H1 (cell line): ENCODE results near the gene RBMX. TPM values are rescaled to one million over a fixed set of nuclear protein-coding genes. Genes with fewer than 3 reads are reported as not detected.

Experiments used
- CTCF ChIA-PET: fragments of 300-600 bp; sonication (Branson Sonifier 250); formaldehyde crosslinking; loops from one replicate; lab custom pipeline; 2021; ENCODE audit not compliant: partially characterized antibody; lab: Charles Lee
- POLR2A ChIA-PET: fragments of 300-600 bp; sonication (Branson Sonifier 250); formaldehyde crosslinking; loops from one replicate; lab custom pipeline; 2021; ENCODE audit warnings: inconsistent platforms; ENCODE audit not compliant: partially characterized antibody; lab: Charles Lee
- DNase-seq, 2 experiments: peaks; one replicate each; pipeline versions ENCODE4 v3.0.0 to v3.0.0-alpha.2; 2010 to 2022; ENCODE audit warnings: low spot score in 2 of 2, low read depth in 1 of 2, mixed read lengths in 1 of 2
- FAIRE-seq: peaks from 2 replicates; lab custom pipeline; 2011; peaks lifted over from hg19 to GRCh38; lab: Jason Lieb, UNC
- H2AFZ ChIP-seq: 2 replicates; pipeline ENCODE4 v1.8.1; 2012; ENCODE audit warnings: low read length, inconsistent platforms
- H2AK5ac ChIP-seq: 2 replicates; pipeline ENCODE4 v1.6.1; 2013; ENCODE audit warnings: low read depth, low read length
- H2BK120ac ChIP-seq: replicated peaks from 2 replicates; pipeline ENCODE3; 2013; ENCODE audit warnings: low read depth, low read length, inconsistent platforms
- H2BK12ac ChIP-seq: 2 replicates; pipeline ENCODE4 v1.6.1; 2013; ENCODE audit warnings: low read depth, low read length
- H2BK15ac ChIP-seq: 2 replicates; pipeline ENCODE4 v1.6.1; 2013; ENCODE audit warnings: low read length
- H2BK20ac ChIP-seq: 2 replicates; pipeline ENCODE4 v1.6.1; 2013; ENCODE audit warnings: low read length
- H2BK5ac ChIP-seq: 2 replicates; pipeline ENCODE4 v1.6.1; 2013; ENCODE audit warnings: low read depth, low read length
- H3K14ac ChIP-seq: 2 replicates; pipeline ENCODE4 v1.6.1; 2013; ENCODE audit warnings: inconsistent platforms; ENCODE audit not compliant: insufficient read length
- H3K18ac ChIP-seq: 2 replicates; pipeline ENCODE4 v1.6.1; 2013; ENCODE audit warnings: low read length; ENCODE audit errors: extremely low read depth
- H3K23ac ChIP-seq: 2 replicates; pipeline ENCODE4 v1.6.1; 2013; ENCODE audit warnings: inconsistent platforms; ENCODE audit not compliant: insufficient read length
- H3K23me2 ChIP-seq: 2 replicates; pipeline ENCODE4 v1.6.1; 2013; ENCODE audit warnings: low read depth, low read length
- H3K27ac ChIP-seq: 2 replicates; pipeline ENCODE4 v1.6.1; 2011; ENCODE audit warnings: low read depth, low read length, inconsistent platforms
- H3K27me3 ChIP-seq, 4 experiments: replicated peaks in 1 of 4; 1 replicate in 1 of 4; 2 replicates in 3 of 4; pipeline versions ENCODE4 v1.6.1 to v1.8.1; 2011 to 2013; ENCODE audit warnings: low read length in 3 of 4, mild to moderate bottlenecking in 3 of 4, inconsistent platforms in 2 of 4, mixed read lengths in 2 of 4, moderate library complexity in 1 of 4; ENCODE audit not compliant: control insufficient read depth in 3 of 4, insufficient read depth in 3 of 4; ENCODE audit errors: extremely low read depth in 1 of 4
- H3K36me3 ChIP-seq, 4 experiments: 2 replicates each; pipeline versions ENCODE4 v1.6.1 to v1.8.1; 2011 to 2013; ENCODE audit warnings: mild to moderate bottlenecking in 4 of 4, low read length in 3 of 4, moderate library complexity in 2 of 4, control low read depth in 1 of 4, inconsistent platforms in 1 of 4; ENCODE audit not compliant: insufficient read depth in 4 of 4, control insufficient read depth in 2 of 4
- H3K4ac ChIP-seq: replicated peaks from 2 replicates; pipeline ENCODE3; 2013; ENCODE audit warnings: low read length, low read depth, mixed read lengths, inconsistent platforms; ENCODE audit not compliant: insufficient read length
- H3K4me1 ChIP-seq, 4 experiments: replicated peaks in 1 of 4; 1 replicate in 1 of 4; 2 replicates in 3 of 4; pipeline versions ENCODE4 v1.6.1 to v1.8.1; 2011 to 2013; ENCODE audit warnings: low read length in 3 of 4, inconsistent platforms in 2 of 4, mixed read lengths in 1 of 4; ENCODE audit not compliant: insufficient read depth in 4 of 4, control insufficient read depth in 3 of 4
- H3K4me2 ChIP-seq, 2 experiments: 2 replicates each; pipeline versions ENCODE4 v1.6.1 to v1.8.1; 2011 to 2013; ENCODE audit warnings: low read depth in 2 of 2, low read length in 2 of 2, control low read depth in 1 of 2, inconsistent platforms in 1 of 2, mild to moderate bottlenecking in 1 of 2; ENCODE audit not compliant: insufficient read depth in 1 of 2
- H3K4me3 ChIP-seq, 4 experiments: fragments of 200-600, 300-600 bp in 1 of 4; sonication (generic), shearing (Covaris generic), sonication (Bioruptor Twin) in 1 of 4; 2 replicates each; pipeline versions ENCODE4 v1.5.1 to v1.8.1; 2011 to 2016; ENCODE audit warnings: low read length in 4 of 4, low read depth in 3 of 4, control low read depth in 2 of 4, inconsistent platforms in 2 of 4, mild to moderate bottlenecking in 2 of 4, mixed read lengths in 1 of 4, moderate library complexity in 1 of 4; ENCODE audit not compliant: insufficient read depth in 2 of 4; ENCODE audit errors: extremely low read depth in 1 of 4
- H3K56ac ChIP-seq: replicated peaks from 2 replicates; pipeline ENCODE3; 2013; ENCODE audit warnings: low read depth, mild to moderate bottlenecking, mixed read lengths, low read length, inconsistent platforms; ENCODE audit not compliant: insufficient read length
- H3K79me1 ChIP-seq: 2 replicates; pipeline ENCODE4 v1.6.1; 2013; ENCODE audit warnings: low read depth, low read length, control low read depth
- H3K79me2 ChIP-seq, 2 experiments: 2 replicates each; pipeline versions ENCODE4 v1.6.1 to v1.8.1; 2012 to 2013; ENCODE audit warnings: low read length in 2 of 2, mild to moderate bottlenecking in 2 of 2, inconsistent platforms in 1 of 2; ENCODE audit not compliant: insufficient read depth in 2 of 2, control insufficient read depth in 1 of 2
- H3K9ac ChIP-seq, 4 experiments: replicated peaks in 1 of 4; 1 replicate in 1 of 4; 2 replicates in 3 of 4; pipeline versions ENCODE4 v1.6.1 to v1.8.1; 2011 to 2013; ENCODE audit warnings: low read depth in 3 of 4, low read length in 3 of 4, control low read depth in 2 of 4, mild to moderate bottlenecking in 2 of 4, moderate library complexity in 2 of 4, inconsistent platforms in 1 of 4; ENCODE audit errors: extremely low read depth in 1 of 4
- H3K9me3 ChIP-seq, 2 experiments: 2 replicates each; pipeline versions ENCODE4 v1.6.1 to v1.8.1; 2012 to 2013; ENCODE audit warnings: mild to moderate bottlenecking in 2 of 2, moderate library complexity in 2 of 2, control low read depth in 1 of 2, inconsistent platforms in 1 of 2, low read depth in 1 of 2, low read length in 1 of 2, mixed read lengths in 1 of 2; ENCODE audit not compliant: insufficient read depth in 2 of 2
- H4K20me1 ChIP-seq, 2 experiments: replicated peaks in 1 of 2; 2 replicates each; pipeline versions ENCODE3 to v1.8.1; 2011 to 2013; ENCODE audit warnings: inconsistent platforms in 2 of 2, low read length in 2 of 2, mild to moderate bottlenecking in 1 of 2; ENCODE audit not compliant: insufficient read depth in 2 of 2, control insufficient read depth in 1 of 2
- H4K5ac ChIP-seq: 2 replicates; pipeline ENCODE4 v1.6.1; 2013; ENCODE audit warnings: low read length, low read depth, mixed read lengths, inconsistent platforms; ENCODE audit not compliant: insufficient read length
- H4K8ac ChIP-seq: 2 replicates; pipeline ENCODE4 v1.8.0; 2013; ENCODE audit warnings: mild to moderate bottlenecking, moderate library complexity, low read length, inconsistent platforms; ENCODE audit not compliant: insufficient read depth; ENCODE audit errors: extremely low read depth
- H4K91ac ChIP-seq: replicated peaks from 2 replicates; pipeline ENCODE3; 2013; ENCODE audit warnings: low read length, mixed read lengths, inconsistent platforms; ENCODE audit not compliant: insufficient read length
- ATF2 ChIP-seq: IDR thresholded peaks from 2 replicates; pipeline ENCODE4 v1.6.1; 2012; ENCODE audit warnings: low read length, inconsistent platforms
- ATF3 ChIP-seq: IDR thresholded peaks from 2 replicates; pipeline ENCODE4 v1.6.1; 2011; ENCODE audit warnings: low read depth, mild to moderate bottlenecking, low read length; ENCODE audit not compliant: insufficient read depth
- BACH1 ChIP-seq: IDR thresholded peaks from 2 replicates; pipeline ENCODE4 v1.6.1; 2012; ENCODE audit warnings: low read length, improper control_type of control experiment
- EGR1 ChIP-seq: IDR thresholded peaks from 2 replicates; pipeline ENCODE4 v1.6.1; 2011; ENCODE audit warnings: low read depth, low read length, borderline replicate concordance
- HDAC6 ChIP-seq: IDR thresholded peaks from one replicate; pipeline ENCODE4 v1.7.1; 2012; ENCODE audit warnings: low read depth, mild to moderate bottlenecking, inconsistent platforms, low read length, moderate library complexity
- MAX ChIP-seq: IDR thresholded peaks from 2 replicates; pipeline ENCODE4 v1.6.1; 2012; ENCODE audit warnings: inconsistent platforms
- NRF1 ChIP-seq: IDR thresholded peaks from 2 replicates; pipeline ENCODE4 v1.6.1; 2011; ENCODE audit warnings: mild to moderate bottlenecking, low read depth, low read length, improper control_type of control experiment
- RFX5 ChIP-seq: IDR thresholded peaks from 2 replicates; pipeline ENCODE4 v1.6.1; 2011; ENCODE audit warnings: low read depth, low read length, improper control_type of control experiment, borderline replicate concordance
- SIN3A ChIP-seq, 2 experiments: IDR thresholded peaks in 1 of 2; conservative IDR thresholded peaks in 1 of 2; 2 replicates each; pipeline ENCODE4 v1.6.1; 2011 to 2012; ENCODE audit warnings: low read length in 2 of 2, improper control_type of control experiment in 1 of 2, low read depth in 1 of 2, mild to moderate bottlenecking in 1 of 2
- TAF7 ChIP-seq: optimal IDR thresholded peaks from 2 replicates; pipeline ENCODE3; 2011; ENCODE audit warnings: low read depth, mild to moderate bottlenecking, inconsistent platforms, low read length, moderate library complexity, borderline replicate concordance
- TBP ChIP-seq: IDR thresholded peaks from 2 replicates; pipeline ENCODE4 v1.6.1; 2011; ENCODE audit warnings: low read depth, low read length, improper control_type of control experiment
- YY1 ChIP-seq: IDR thresholded peaks from 2 replicates; pipeline ENCODE4 v1.6.1; 2011; ENCODE audit warnings: low read depth, mild to moderate bottlenecking, low read length
- whole genome bisulfite sequencing, 2 experiments: shearing (Covaris generic) in 1 of 2; methylation state at CpG; one replicate each; pipeline versions ENCODE4 v1.1.6 to v1.1.7; 2013 to 2015; ENCODE audit warnings: low lambda C conversion rate in 2 of 2, mixed read lengths in 2 of 2, inconsistent platforms in 1 of 2, low coverage in 1 of 2, missing lambda C conversion rate in 1 of 2; ENCODE audit not compliant: insufficient replicate concordance in 2 of 2, insufficient coverage in 1 of 2, insufficient read length in 1 of 2; ENCODE audit errors: extremely low coverage in 1 of 2, missing lambda C conversion rate in 1 of 2; 5-methylcytosine and 5-hydroxymethylcytosine counted together
- polyA plus RNA-seq, 7 experiments: library from polyadenylated mRNA; depleted of rRNA in 3 of 7; stranded (reverse) in 5 of 7; unstranded in 2 of 7; fragments of >200 nt in 5 of 7; fragments of 200-250 nt in 2 of 7; gene quantifications; 1 replicate in 5 of 7; 2 replicates in 1 of 7; 4 replicates in 1 of 7; pipeline versions ENCODE4 v1.2.1 to v1.2.3, GENCODE V29; 2011 to 2013; ENCODE audit warnings: missing spikeins in 2 of 7, mixed read lengths in 2 of 7
- total RNA-seq: library from RNA; stranded (reverse); fragmentation: NEBNext Ultra II Directional; extraction: Animal tissue kit (Norgen Biotek cat#: 25700); gene quantifications from 2 replicates; pipeline ENCODE4 v1.2.1, GENCODE V29; 2021

Gene RBMX
- total and polyA plus RNA-seq, 2 of the 8 experiments (the other 6 are each of a cell fraction or from before 2014, with no cell fraction given): 213 to 476 TPM

GRCh38 chrX:136827026-136827425, 53.5 kb downstream of the RBMX start:
- no peaks in the 10 kb centered on the region for H3K23me2 ChIP-seq
- no peak for DNase-seq
- H3K18ac ChIP-seq: no peak overlapping the region
- ChIA-PET CTCF (interaction anchor here (0.6 kb wide), 1 partner anchor 340 kb away, joined by 3 read pairs; no protein-coding TSS in a partner anchor), POLR2A (no interaction called here)
- H3K9me3 ChIP-seq: no peaks in the 10 kb centered on the region
- H3K36me3 ChIP-seq: no peaks in the 10 kb centered on the region
- H4K5ac ChIP-seq: no peak overlapping the region
- H3K4me2 ChIP-seq: no peak overlapping the region
- H2AFZ ChIP-seq: no peak overlapping the region
- H3K14ac ChIP-seq: no peak overlapping the region
- H2BK5ac ChIP-seq: no peak overlapping the region
- WGBS, 2 experiments: 94% methylated on average over 3 of the region's 3 CpGs; no CpG with 5 or more reads in 1 of the 2 experiments
- TF ChIP-seq TAF7 (no peak), ATF3 (no peak), EGR1 (no peak), RFX5 (no peak), ATF2 (no peak), BACH1 (no peak), NRF1 (no peak), TBP (no peak), YY1 (no peak), MAX (no peak), HDAC6 (no peak), SIN3A (conservative IDR thresholded peaks at IDR 0.05 in 1 of 2, IDR thresholded peaks at IDR 0.05 in 1 of 2; ENCODE audit: low read depth in 1 of 2, low read length in 2 of 2) (no peak)
- no peak overlapping the region for H3K4ac ChIP-seq
- H3K9ac ChIP-seq: no peak overlapping the region
- H3K27ac ChIP-seq: no peak overlapping the region
- no peak overlapping the region for H3K23ac ChIP-seq
- H3K56ac ChIP-seq: no peak overlapping the region
- H3K79me2 ChIP-seq: no peaks in the 10 kb centered on the region
- no peaks in the 10 kb centered on the region for H3K27me3 ChIP-seq
- H2AK5ac ChIP-seq: no peak overlapping the region
- H3K4me3 ChIP-seq: no peak overlapping the region
- H4K20me1 ChIP-seq: no peaks in the 10 kb centered on the region
- no peak overlapping the region for H2BK120ac ChIP-seq
- H2BK15ac ChIP-seq: no peak overlapping the region
- H3K4me1 ChIP-seq: no peaks in the 10 kb centered on the region
- no peak overlapping the region for H4K91ac ChIP-seq
- no peaks in the 10 kb centered on the region for H3K79me1 ChIP-seq
- FAIRE-seq: no peak
- H2BK20ac ChIP-seq: no peak overlapping the region
- no peak overlapping the region for H2BK12ac ChIP-seq
- no peak overlapping the region for H4K8ac ChIP-seq
